GM06990 (cell line): ENCODE results near the gene L3MBTL3.

Experiments used
- DNase-seq: peaks from one replicate; pipeline ENCODE4 v3.0.0-alpha.2; 2011; ENCODE audit not compliant: insufficient read length; ENCODE audit errors: extremely low read depth
- H3K27me3 ChIP-seq: replicated peaks from 2 replicates; pipeline ENCODE4 v1.6.0; 2011; ENCODE audit warnings: low read length; ENCODE audit not compliant: control insufficient read depth, insufficient read depth
- H3K36me3 ChIP-seq: 2 replicates; pipeline ENCODE4 v1.5.1; 2011; ENCODE audit warnings: low read length; ENCODE audit not compliant: control insufficient read depth, insufficient read depth
- H3K4me3 ChIP-seq: replicated peaks from 2 replicates; pipeline ENCODE4 v1.5.1; 2011; ENCODE audit warnings: low read depth, mild to moderate bottlenecking, control low read depth, low read length
- TF ChIP-seq, protein P1 (sequence below): IDR thresholded peaks from 2 replicates; pipeline ENCODE4 v1.5.1; 2011; ENCODE audit warnings: low read length, control low read depth, mild to moderate bottlenecking, inconsistent platforms; ENCODE audit not compliant: insufficient read depth, poor library complexity, severe bottlenecking

Gene L3MBTL3

DNA sequence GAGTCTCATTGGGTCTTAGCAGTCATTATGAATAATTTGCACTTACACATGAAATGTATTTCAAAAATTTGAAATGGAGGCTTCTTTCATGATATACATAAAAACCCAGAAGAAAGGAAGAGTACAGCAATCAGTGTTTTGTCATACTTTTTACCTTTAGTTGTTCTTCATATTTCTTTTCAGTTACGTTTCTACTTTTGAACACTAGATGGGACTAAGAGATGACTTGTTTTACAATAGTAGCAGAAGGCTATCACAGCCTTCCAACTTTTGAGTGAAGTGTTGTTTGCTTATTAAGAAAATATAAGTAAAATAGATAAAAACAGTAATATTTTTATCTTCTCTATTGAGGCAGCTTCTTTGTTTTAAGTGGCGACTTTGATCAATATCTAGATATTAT, 58.1 kb downstream of the L3MBTL3 start:
- H3K4me3 ChIP-seq, result no peak overlapping the region
- DNase-seq, result no peak
- H3K36me3 ChIP-seq, result no peaks in the 10 kb centered on the region
- H3K27me3 ChIP-seq, result no peaks in the 10 kb centered on the region
- TF ChIP-seq, protein P1, sequence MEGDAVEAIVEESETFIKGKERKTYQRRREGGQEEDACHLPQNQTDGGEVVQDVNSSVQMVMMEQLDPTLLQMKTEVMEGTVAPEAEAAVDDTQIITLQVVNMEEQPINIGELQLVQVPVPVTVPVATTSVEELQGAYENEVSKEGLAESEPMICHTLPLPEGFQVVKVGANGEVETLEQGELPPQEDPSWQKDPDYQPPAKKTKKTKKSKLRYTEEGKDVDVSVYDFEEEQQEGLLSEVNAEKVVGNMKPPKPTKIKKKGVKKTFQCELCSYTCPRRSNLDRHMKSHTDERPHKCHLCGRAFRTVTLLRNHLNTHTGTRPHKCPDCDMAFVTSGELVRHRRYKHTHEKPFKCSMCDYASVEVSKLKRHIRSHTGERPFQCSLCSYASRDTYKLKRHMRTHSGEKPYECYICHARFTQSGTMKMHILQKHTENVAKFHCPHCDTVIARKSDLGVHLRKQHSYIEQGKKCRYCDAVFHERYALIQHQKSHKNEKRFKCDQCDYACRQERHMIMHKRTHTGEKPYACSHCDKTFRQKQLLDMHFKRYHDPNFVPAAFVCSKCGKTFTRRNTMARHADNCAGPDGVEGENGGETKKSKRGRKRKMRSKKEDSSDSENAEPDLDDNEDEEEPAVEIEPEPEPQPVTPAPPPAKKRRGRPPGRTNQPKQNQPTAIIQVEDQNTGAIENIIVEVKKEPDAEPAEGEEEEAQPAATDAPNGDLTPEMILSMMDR, result no peak

DNA sequence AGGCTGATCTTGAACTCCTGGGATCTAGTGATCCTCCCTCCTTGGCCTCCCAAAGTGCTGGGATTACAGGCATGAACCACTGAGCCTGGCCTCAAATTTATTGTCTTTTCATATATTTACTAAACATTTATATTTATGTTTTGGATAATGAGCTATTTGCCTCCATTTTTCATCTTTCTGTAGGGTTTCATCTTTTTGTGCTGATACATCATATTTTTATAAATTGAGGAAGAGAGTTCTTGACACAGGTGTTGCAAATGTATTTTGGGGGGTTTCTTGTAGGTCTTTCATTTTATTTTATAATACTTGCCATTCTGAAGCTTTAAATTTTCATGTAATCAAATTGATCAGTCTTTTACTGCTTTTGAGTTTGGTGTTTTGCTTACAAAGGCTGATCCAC, 72.4 kb downstream of the L3MBTL3 start:
- Histone ChIP-seq H3K27me3 (no peaks in the 10 kb centered on the region), H3K4me3 (no peak overlapping the region), H3K36me3 (no peaks in the 10 kb centered on the region)
- TF ChIP-seq, protein P1, result no peak
- DNase-seq, result no peak

DNA sequence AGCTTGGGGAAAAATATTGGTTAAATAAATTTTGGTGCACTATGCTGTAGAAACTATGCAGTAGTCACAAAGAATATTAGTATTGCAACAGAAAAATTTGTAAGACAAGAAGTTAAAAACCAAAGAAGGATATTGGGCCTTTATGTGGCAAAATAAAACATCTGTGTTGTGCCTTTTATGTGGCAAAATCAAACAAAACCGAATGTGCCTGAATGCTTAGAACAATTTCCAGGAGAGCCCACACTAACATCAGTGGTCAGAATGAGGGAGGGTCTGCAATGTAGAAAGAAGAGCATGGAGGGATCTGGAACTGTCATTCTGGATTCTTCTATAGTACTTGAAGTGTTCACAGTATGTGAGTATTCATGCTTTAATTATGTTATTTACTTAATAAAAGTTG, 75.2 kb downstream of the L3MBTL3 start:
- TF ChIP-seq, protein P1, result no peak
- Histone ChIP-seq H3K27me3 (no peaks in the 10 kb centered on the region), H3K36me3 (no peaks in the 10 kb centered on the region), H3K4me3 (no peak overlapping the region)
- no peak for DNase-seq

DNA sequence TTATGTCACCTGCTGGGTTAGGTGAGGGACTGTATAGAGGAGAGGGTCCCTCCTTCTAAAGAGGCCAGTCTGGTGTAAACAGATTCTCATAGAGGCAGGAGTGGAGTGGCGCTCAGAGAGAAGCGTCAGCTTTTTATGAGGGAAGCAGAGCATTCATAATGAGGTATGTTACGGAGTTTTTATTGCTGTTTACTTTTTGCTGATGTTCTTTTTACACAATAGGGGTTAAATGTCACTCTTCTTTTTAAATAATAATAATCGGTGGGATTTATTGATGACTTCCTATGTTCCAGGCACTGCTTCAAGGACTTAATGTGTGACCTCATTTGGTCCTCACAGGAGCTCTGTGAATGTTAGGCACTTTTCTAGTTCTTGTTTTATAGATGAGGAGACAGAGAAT, 79.9 kb downstream of the L3MBTL3 start:
- Histone ChIP-seq H3K27me3 (no peaks in the 10 kb centered on the region), H3K36me3 (no peaks in the 10 kb centered on the region), H3K4me3 (no peak overlapping the region)
- TF ChIP-seq, protein P1, result no peak
- DNase-seq, result no peak

DNA sequence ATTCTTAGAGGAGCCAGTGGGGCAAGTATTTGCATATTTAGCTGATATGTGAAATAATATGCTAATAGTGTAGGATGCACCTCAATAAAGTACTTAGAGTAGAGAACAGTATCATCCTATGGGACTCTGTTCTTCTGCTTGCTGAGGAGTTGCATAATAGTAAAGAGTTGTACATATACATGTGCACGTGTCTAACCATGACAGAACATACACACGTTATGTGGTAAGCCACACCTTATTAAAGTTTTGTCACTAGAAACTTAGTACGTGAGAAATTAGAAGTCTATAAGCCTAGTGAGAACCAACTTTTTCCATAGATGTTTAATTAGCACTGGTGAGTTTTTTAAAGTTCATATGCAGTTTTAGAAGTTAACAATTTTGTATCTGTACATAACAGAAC, 80.7 kb downstream of the L3MBTL3 start:
- Histone ChIP-seq H3K4me3 (no peak overlapping the region), H3K36me3 (no peaks in the 10 kb centered on the region), H3K27me3 (no peaks in the 10 kb centered on the region)
- TF ChIP-seq, protein P1, result no peak
- DNase-seq, result no peak

DNA sequence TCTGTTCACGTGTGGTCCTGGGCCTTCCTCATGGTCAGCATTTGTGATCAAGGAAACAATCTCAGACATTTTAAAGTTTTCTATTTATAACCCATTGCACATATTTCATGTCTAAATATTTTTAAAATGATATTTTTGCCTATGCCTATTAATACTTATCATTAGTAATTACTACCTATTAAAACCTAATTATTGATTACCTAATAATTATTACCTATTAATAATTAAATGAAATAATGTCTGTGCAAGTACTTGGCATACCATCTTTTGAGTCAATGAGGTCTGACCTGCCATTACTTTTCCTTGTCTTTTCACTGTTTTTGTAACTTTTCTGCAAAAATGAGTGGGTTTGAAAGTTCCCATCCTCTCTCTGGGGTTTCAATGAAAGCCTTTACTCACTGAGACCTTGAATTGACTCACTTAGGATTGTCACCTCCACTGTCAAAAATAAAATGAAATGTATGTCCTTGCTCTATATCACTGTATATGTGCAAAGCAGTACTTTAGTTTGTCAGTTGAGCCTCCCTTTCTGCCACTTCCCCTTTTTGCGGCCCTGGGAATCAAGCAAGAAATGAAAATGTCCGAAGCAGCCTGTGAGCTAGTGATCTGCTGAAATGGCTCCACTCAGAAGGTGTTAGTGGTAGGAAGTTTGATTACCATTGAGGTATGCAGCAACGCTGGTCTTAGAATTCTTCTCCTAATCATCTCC, 87.8 kb downstream of the L3MBTL3 start:
- peak; percentile 14 for DNase-seq
- H3K27me3 ChIP-seq, result no peaks in the 10 kb centered on the region
- TF ChIP-seq, protein P1, result no peak
- no peaks in the 10 kb centered on the region for H3K36me3 ChIP-seq
- H3K4me3 ChIP-seq, result no peak overlapping the region
